ENCODE results near the gene KLF3. TPM values are rescaled to one million over a fixed set of nuclear protein-coding genes. Genes with fewer than 3 reads are reported as not detected.
A peak's percentile ranks its signal among the peaks of the same experiment; 100 is the strongest.

The KLF3 gene
- total RNA-seq, 1 donor, result 25.3 TPM

- Histone ChIP-seq H4K20me1 (ENCODE audit: insufficient read depth, low read length) (no peaks in the 10 kb centered on the region), H3K79me2 (ENCODE audit: insufficient read depth, low read length) (no peaks in the 10 kb centered on the region), H3K27me3 (ENCODE audit: insufficient read depth, low read length) (peaks cover 3% of the 10 kb centered on the region), H3K4me1 (ENCODE audit: insufficient read depth, low read length) (no peaks in the 10 kb centered on the region), H3K27ac (ENCODE audit: low read depth, low read length) (no peak overlapping the region), H3K4me3 (ENCODE audit: insufficient read depth, low read length) (no peak overlapping the region), H3K4me2 (ENCODE audit: insufficient read depth, low read length) (no peak overlapping the region), H3K36me3 (ENCODE audit: insufficient read depth, low read length) (peaks cover 43% of the 10 kb centered on the region), H2AFZ (ENCODE audit: low read length) (no peak overlapping the region), H3K9me3 (ENCODE audit: low read depth, low read length) (no peaks in the 10 kb centered on the region)
- no peak for TF ChIP-seq CTCF (IDR thresholded peaks at IDR 0.05; ENCODE audit: extremely low read depth, low read depth, low read length)
- no peak for DNase-seq (ENCODE audit: insufficient read length, low spot score, missing footprints)
These were observed 35.1 kb downstream of the KLF3 start for GRCh38 chr4:38699112-38699511.

DNA sequence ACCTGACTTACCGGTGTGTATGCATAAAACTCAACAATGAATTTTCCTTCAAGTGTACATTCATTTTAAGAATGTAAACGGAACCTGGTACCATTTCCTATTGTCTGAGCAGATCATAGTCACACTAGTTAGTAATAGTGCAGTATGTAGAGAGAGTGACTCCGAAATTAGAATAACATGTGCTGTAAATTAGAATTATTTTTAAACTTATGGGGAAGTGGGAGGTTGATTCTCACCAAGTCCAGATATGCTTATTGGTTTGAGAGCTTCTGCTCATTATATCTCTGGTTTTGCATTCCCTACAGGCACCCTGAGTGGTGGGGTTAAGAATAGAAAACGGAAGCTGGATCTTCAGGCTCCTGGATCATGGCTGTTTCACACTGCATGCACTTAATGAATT lies 39.6 kb downstream of the KLF3 start:
- peaks cover 6% of the 10 kb centered on the region for H3K27me3 ChIP-seq (ENCODE audit: insufficient read depth, low read length)
- H3K9me3 ChIP-seq (ENCODE audit: low read depth, low read length), result no peaks in the 10 kb centered on the region
- no peaks in the 10 kb centered on the region for H3K4me1 ChIP-seq (ENCODE audit: insufficient read depth, low read length)
- DNase-seq (ENCODE audit: insufficient read length, low spot score, missing footprints), result no peak
- H3K36me3 ChIP-seq (ENCODE audit: insufficient read depth, low read length), result no peaks in the 10 kb centered on the region
- peak overlapping the region; percentile 43 for H3K4me2 ChIP-seq (ENCODE audit: insufficient read depth, low read length)
- no peaks in the 10 kb centered on the region for H3K79me2 ChIP-seq (ENCODE audit: insufficient read depth, low read length)
- no peak overlapping the region for H3K27ac ChIP-seq (ENCODE audit: low read depth, low read length)
- H4K20me1 ChIP-seq (ENCODE audit: insufficient read depth, low read length), result no peaks in the 10 kb centered on the region
- peak overlapping the region; percentile 42 for H2AFZ ChIP-seq (ENCODE audit: low read length)
- peak overlapping the region; percentile 12 for H3K4me3 ChIP-seq (ENCODE audit: insufficient read depth, low read length)
- TF ChIP-seq CTCF (IDR thresholded peaks at IDR 0.05; ENCODE audit: extremely low read depth, low read depth, low read length), result no peak

- no peak for DNase-seq (ENCODE audit: insufficient read length, low spot score, missing footprints)
- H3K4me3 ChIP-seq (ENCODE audit: insufficient read depth, low read length), result no peak overlapping the region
- H3K79me2 ChIP-seq (ENCODE audit: insufficient read depth, low read length), result no peaks in the 10 kb centered on the region
- H3K4me1 ChIP-seq (ENCODE audit: insufficient read depth, low read length), result no peaks in the 10 kb centered on the region
- no peaks in the 10 kb centered on the region for H4K20me1 ChIP-seq (ENCODE audit: insufficient read depth, low read length)
- no peaks in the 10 kb centered on the region for H3K9me3 ChIP-seq (ENCODE audit: low read depth, low read length)
- H3K36me3 ChIP-seq (ENCODE audit: insufficient read depth, low read length), result no peaks in the 10 kb centered on the region
- no peak for TF ChIP-seq CTCF (IDR thresholded peaks at IDR 0.05; ENCODE audit: extremely low read depth, low read depth, low read length)
- H3K4me2 ChIP-seq (ENCODE audit: insufficient read depth, low read length), result no peak overlapping the region
- H3K27me3 ChIP-seq (ENCODE audit: insufficient read depth, low read length), result peaks cover 6% of the 10 kb centered on the region
- no peak overlapping the region for H3K27ac ChIP-seq (ENCODE audit: low read depth, low read length)
- no peak overlapping the region for H2AFZ ChIP-seq (ENCODE audit: low read length)
These were observed 40.7 kb downstream of the KLF3 start for GRCh38 chr4:38704622-38705154.

- peaks cover 6% of the 10 kb centered on the region for H3K27me3 ChIP-seq (ENCODE audit: insufficient read depth, low read length)
- no peaks in the 10 kb centered on the region for H4K20me1 ChIP-seq (ENCODE audit: insufficient read depth, low read length)
- H3K79me2 ChIP-seq (ENCODE audit: insufficient read depth, low read length), result no peaks in the 10 kb centered on the region
- H3K4me1 ChIP-seq (ENCODE audit: insufficient read depth, low read length), result no peaks in the 10 kb centered on the region
- no peak overlapping the region for H2AFZ ChIP-seq (ENCODE audit: low read length)
- no peak overlapping the region for H3K27ac ChIP-seq (ENCODE audit: low read depth, low read length)
- H3K4me2 ChIP-seq (ENCODE audit: insufficient read depth, low read length), result no peak overlapping the region
- TF ChIP-seq CTCF (IDR thresholded peaks at IDR 0.05; ENCODE audit: extremely low read depth, low read depth, low read length), result no peak
- no peak for DNase-seq (ENCODE audit: insufficient read length, low spot score, missing footprints)
- H3K36me3 ChIP-seq (ENCODE audit: insufficient read depth, low read length), result no peaks in the 10 kb centered on the region
- no peak overlapping the region for H3K4me3 ChIP-seq (ENCODE audit: insufficient read depth, low read length)
- H3K9me3 ChIP-seq (ENCODE audit: low read depth, low read length), result no peaks in the 10 kb centered on the region
These were observed 42.3 kb downstream of the KLF3 start for GRCh38 chr4:38706301-38706700.

All from osteoblast (primary cell).